Effector CD4-positive, alpha-beta T cell (primary cell): ENCODE measurements around the gene GOLGA2.

Experiments used
- DNase-seq: peaks from one replicate; pipeline ENCODE4 v3.0.0-alpha.2; 2020
- total RNA-seq: gene quantifications from one replicate; lab custom pipeline; 2026; lab: John Stamatoyannopoulos, UW

The GOLGA2 gene
- 48.8 reads per million, percentile 67 among the genes with 10 or more reads in this experiment for total RNA-seq

- no peak for DNase-seq
These were observed at the start of gene GOLGA2 for GRCh38 chr9:128275198-128276007. GOLGA2 (minus strand) TSS chr9:128276007; CDS start chr9:128275976, 31 bp downstream.

GRCh38 chr9:128324401-128324800 is 48.6 kb upstream of the GOLGA2 start:
- DNase-seq = no peak

GRCh38 chr9:128323791-128324190 is 48.0 kb upstream of the GOLGA2 start:
- no peak for DNase-seq

GRCh38 chr9:128323212-128323730 is 47.5 kb upstream of the GOLGA2 start:
- DNase-seq = no peak

- DNase-seq = peak; percentile 91
These were observed 46.8 kb upstream of the GOLGA2 start, which contains the start of the genes COQ4 and TRUB2 for GRCh38 chr9:128322404-128323211. COQ4 (plus strand) TSS chr9:128322839; CDS start chr9:128322859, 20 bp downstream. TRUB2 (minus strand) TSS chr9:128322447; CDS start chr9:128322408, 39 bp downstream.

GRCh38 chr9:128321879-128322403 is 46.1 kb upstream of the GOLGA2 start:
- DNase-seq = no peak

GRCh38 chr9:128321343-128321742 is 45.5 kb upstream of the GOLGA2 start:
- DNase-seq = no peak

- DNase-seq = no peak
These were observed 41.8 kb upstream of the GOLGA2 start for GRCh38 chr9:128317629-128318028.

GRCh38 chr9:128316421-128316820 is 40.6 kb upstream of the GOLGA2 start:
- no peak for DNase-seq

- DNase-seq = no peak
These were observed 38.9 kb upstream of the GOLGA2 start for GRCh38 chr9:128314697-128315096.

- no peak for DNase-seq
These were observed 34.7 kb upstream of the GOLGA2 start for GRCh38 chr9:128310461-128310860.

GRCh38 chr9:128309551-128309950 is 33.7 kb upstream of the GOLGA2 start:
- no peak for DNase-seq

- no peak for DNase-seq
These were observed 29.1 kb upstream of the GOLGA2 start for GRCh38 chr9:128304971-128305288.

- no peak for DNase-seq
These were observed 28.5 kb upstream of the GOLGA2 start for GRCh38 chr9:128304136-128304970.

- DNase-seq = no peak
These were observed 23.0 kb upstream of the GOLGA2 start for GRCh38 chr9:128298535-128299482.

- no peak for DNase-seq
These were observed 21.5 kb upstream of the GOLGA2 start for GRCh38 chr9:128297221-128297773.

GRCh38 chr9:128296340-128297220 is 20.8 kb upstream of the GOLGA2 start:
- DNase-seq = no peak

GRCh38 chr9:128294142-128294541 is 18.3 kb upstream of the GOLGA2 start:
- no peak for DNase-seq

- no peak for DNase-seq
These were observed 17.3 kb upstream of the GOLGA2 start for GRCh38 chr9:128293091-128293490.

- DNase-seq = no peak
These were observed 16.2 kb upstream of the GOLGA2 start for GRCh38 chr9:128292009-128292408.
